K562 treated with DMSO at 1 percent for 48 hours (cell line): ENCODE measurements around the gene VSTM2B. TPM values are rescaled to one million over a fixed set of nuclear protein-coding genes. Genes with fewer than 3 reads are reported as not detected.

ENCODE experiments used
- total RNA-seq: library from RNA; unstranded; fragments of 300-600 nt; gene quantifications from 2 replicates; pipeline ENCODE4 v1.2.3, GENCODE V29; 2022; ENCODE audit warnings: low replicate concordance; ENCODE audit errors: extremely low read depth

VSTM2B gene
- total RNA-seq: not detected in 2 replicates

GRCh38 chr19:29525901-29526729 is at the start of gene VSTM2B:
TSS of gene VSTM2B (plus strand) at chr19:29525994. CDS start at chr19:29526584, 590 bp downstream.

GRCh38 chr19:29605653-29606419 is 80.0 kb downstream of the VSTM2B start, which contains the start of gene POP4:
TSS of gene POP4 (plus strand) at chr19:29606283. CDS start at chr19:29606319, 36 bp downstream.

Other genes with a start within 250 kb of the VSTM2B start
- not detected in 2 replicates for gene POP4, start 80.3 kb downstream of the VSTM2B start, total RNA-seq
- gene PLEKHF1, start 139.5 kb downstream of the VSTM2B start, total RNA-seq: not detected in 2 replicates
- not detected in 2 replicates for gene C19orf12, start 189.3 kb downstream of the VSTM2B start, total RNA-seq